Liver (tissue), 9 donors: ENCODE data around the gene MCCD1. TPM values are rescaled to one million over a fixed set of nuclear protein-coding genes. Genes with fewer than 3 reads are reported as not detected.

Source experiments
- DNase-seq: peaks from one replicate; pipeline ENCODE4 v3.0.0-alpha.2; 2017; ENCODE audit warnings: low spot score
- H3K27ac ChIP-seq, 2 donors: one replicate each; pipeline ENCODE4 v1.7.0; 2013; ENCODE audit warnings: inconsistent platforms in 2 of 2, low read length in 2 of 2, control low read depth in 1 of 2, low read depth in 1 of 2, mild to moderate bottlenecking in 1 of 2
- H3K27me3 ChIP-seq, 4 donors: one replicate each; pipeline versions ENCODE4 v1.6.1 to v1.7.0; 2013; ENCODE audit warnings: low read length in 3 of 4, inconsistent platforms in 1 of 4, mild to moderate bottlenecking in 1 of 4, moderate library complexity in 1 of 4; ENCODE audit not compliant: control insufficient read depth in 4 of 4, insufficient read depth in 4 of 4
- H3K36me3 ChIP-seq, 4 donors: one replicate each; pipeline versions ENCODE4 v1.6.1 to v1.7.0; 2013; ENCODE audit warnings: low read length in 3 of 4, mild to moderate bottlenecking in 3 of 4, low read depth in 1 of 4, moderate library complexity in 1 of 4; ENCODE audit not compliant: control insufficient read depth in 4 of 4, insufficient read depth in 3 of 4
- H3K4me1 ChIP-seq, 4 donors: one replicate each; pipeline versions ENCODE4 v1.6.1 to v1.7.0; 2013; ENCODE audit warnings: low read length in 3 of 4, mild to moderate bottlenecking in 3 of 4, moderate library complexity in 1 of 4; ENCODE audit not compliant: control insufficient read depth in 4 of 4, insufficient read depth in 4 of 4
- H3K4me3 ChIP-seq, 3 donors: one replicate each; pipeline versions ENCODE4 v1.6.1 to v1.7.0; 2013; ENCODE audit warnings: low read length in 3 of 3, control low read depth in 1 of 3, low read depth in 1 of 3, mild to moderate bottlenecking in 1 of 3
- H3K9ac ChIP-seq, 2 donors: one replicate each; pipeline ENCODE4 v1.7.0; 2013; ENCODE audit warnings: low read length in 2 of 2, mild to moderate bottlenecking in 2 of 2, moderate library complexity in 2 of 2, control low read depth in 1 of 2, low read depth in 1 of 2
- H3K9me3 ChIP-seq, 4 donors: one replicate each; pipeline versions ENCODE4 v1.6.1 to v1.7.0; 2013; ENCODE audit warnings: low read length in 3 of 4; ENCODE audit not compliant: control insufficient read depth in 4 of 4
- CTCF ChIP-seq: fragments of 150-350 bp; IDR thresholded peaks from 2 replicates; pipeline ENCODE4 v1.5.1; 2017; ENCODE audit warnings: improper control_type of control experiment, low read depth, low read length; ENCODE audit not compliant: missing input control
- EGR1 ChIP-seq, 2 donors: IDR thresholded peaks; 2 replicates each; pipeline ENCODE4 v1.6.1; 2016 to 2018; ENCODE audit warnings: antibody characterized with exemption in 2 of 2, low read depth in 2 of 2
- FOXA1 ChIP-seq: IDR thresholded peaks from 2 replicates; pipeline ENCODE4 v1.6.1; 2016; ENCODE audit warnings: antibody characterized with exemption
- FOXA2 ChIP-seq: IDR thresholded peaks from 2 replicates; pipeline ENCODE4 v1.6.1; 2016; ENCODE audit warnings: antibody characterized with exemption
- GABPA ChIP-seq, 2 donors: IDR thresholded peaks in 1 of 2; conservative IDR thresholded peaks in 1 of 2; 2 replicates each; pipeline ENCODE4 v1.6.1; 2016; ENCODE audit warnings: antibody characterized with exemption in 2 of 2, mild to moderate bottlenecking in 1 of 2, moderate library complexity in 1 of 2
- HNF4A ChIP-seq, 2 donors: conservative IDR thresholded peaks; 2 replicates each; pipeline ENCODE4 v1.6.1; 2016; ENCODE audit warnings: antibody characterized with exemption in 2 of 2, mild to moderate bottlenecking in 2 of 2
- HNF4G ChIP-seq: IDR thresholded peaks from 2 replicates; pipeline ENCODE4 v1.6.1; 2016; ENCODE audit warnings: antibody characterized with exemption
- JUND ChIP-seq, 2 donors: IDR thresholded peaks; 2 replicates each; pipeline ENCODE4 v1.6.1; 2016; ENCODE audit warnings: antibody characterized with exemption in 2 of 2
- MAX ChIP-seq: IDR thresholded peaks from 2 replicates; pipeline ENCODE4 v1.6.1; 2016; ENCODE audit warnings: antibody characterized with exemption
- NR2F2 ChIP-seq: IDR thresholded peaks from 2 replicates; pipeline ENCODE4 v1.6.1; 2016; ENCODE audit warnings: antibody characterized with exemption
- RAD21 ChIP-seq, 2 donors: IDR thresholded peaks; 2 replicates each; pipeline ENCODE4 v1.6.1; 2016; ENCODE audit warnings: antibody characterized with exemption in 2 of 2, mild to moderate bottlenecking in 2 of 2
- REST ChIP-seq: IDR thresholded peaks from 2 replicates; pipeline ENCODE4 v1.6.1; 2016; ENCODE audit warnings: antibody characterized with exemption, mild to moderate bottlenecking
- RXRA ChIP-seq, 2 donors: IDR thresholded peaks; 2 replicates each; pipeline ENCODE4 v1.6.1; 2017 to 2018; ENCODE audit warnings: antibody characterized with exemption in 2 of 2, mild to moderate bottlenecking in 1 of 2
- SP1 ChIP-seq: IDR thresholded peaks from 2 replicates; pipeline ENCODE4 v1.6.1; 2018; ENCODE audit warnings: antibody characterized with exemption, mild to moderate bottlenecking
- TAF1 ChIP-seq: conservative IDR thresholded peaks from 2 replicates; pipeline ENCODE4 v1.6.1; 2016; ENCODE audit warnings: antibody characterized with exemption, mild to moderate bottlenecking
- YY1 ChIP-seq: IDR thresholded peaks from 2 replicates; pipeline ENCODE4 v1.6.1; 2016; ENCODE audit warnings: antibody characterized with exemption, mild to moderate bottlenecking
- ZBTB33 ChIP-seq: IDR thresholded peaks from 2 replicates; pipeline ENCODE4 v1.6.1; 2016; ENCODE audit warnings: antibody characterized with exemption
- WGBS: extraction: QIAGEN DNeasy Blood & Tissue Kit; methylation state at CpG from one replicate; pipeline ENCODE4 v1.1.7; 2013; 5-methylcytosine and 5-hydroxymethylcytosine counted together
- polyA plus RNA-seq, 2 donors: library from polyadenylated mRNA; stranded (reverse) in 1 of 2; unstranded in 1 of 2; fragments of 200-250 nt in 1 of 2; fragments of >200 nt in 1 of 2; fragmentation: Nextera tagmentation in 1 of 2; extraction: Ambion mirVana in 1 of 2; gene quantifications; one replicate each; pipeline versions ENCODE4 v1.2.1 to v1.2.3, GENCODE V29; 2013 to 2015
- total RNA-seq, 2 donors: library from RNA; depleted of rRNA; stranded (reverse); fragments of >200 nt; gene quantifications; one replicate each; pipeline ENCODE4 v1.2.3, GENCODE V29; 2014
- TF ChIP-seq, protein P1 (sequence below): IDR thresholded peaks from 2 replicates; pipeline ENCODE4 v1.6.1; 2016; ENCODE audit warnings: antibody characterized with exemption
- donor health status: healthy.
- donor health status: healthy.
- donor health status: healthy.
- donor health status: healthy.
- donor health status: healthy.

The MCCD1 gene
- total and polyA plus RNA-seq, 4 donors = 0.56 TPM; not detected in 3

- H3K9me3 ChIP-seq = no peaks in the 10 kb centered on the region
- no peak overlapping the region for H3K27ac ChIP-seq
- WGBS = 95% methylated on average over 6 of the region's 6 CpGs
- H3K9ac ChIP-seq = no peak overlapping the region
- TF ChIP-seq JUND (IDR thresholded peaks at IDR 0.05) (no peak), EGR1 (IDR thresholded peaks at IDR 0.05; ENCODE audit: low read depth in 2 of 2) (no peak), CTCF (no peak), GABPA (IDR thresholded peaks at IDR 0.05 in 1 of 2, conservative IDR thresholded peaks at IDR 0.05 in 1 of 2) (no peak), NR2F2 (no peak), YY1 (no peak), FOXA2 (no peak), HNF4G (no peak), HNF4A (conservative IDR thresholded peaks at IDR 0.05) (no peak), SP1 (no peak), TAF1 (no peak), MAX (no peak), REST (no peak), RAD21 (IDR thresholded peaks at IDR 0.05) (no peak), RXRA (IDR thresholded peaks at IDR 0.05) (no peak), FOXA1 (no peak), ZBTB33 (no peak)
- TF ChIP-seq, protein P1, sequence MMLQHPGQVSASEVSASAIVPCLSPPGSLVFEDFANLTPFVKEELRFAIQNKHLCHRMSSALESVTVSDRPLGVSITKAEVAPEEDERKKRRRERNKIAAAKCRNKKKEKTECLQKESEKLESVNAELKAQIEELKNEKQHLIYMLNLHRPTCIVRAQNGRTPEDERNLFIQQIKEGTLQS = no peak
- H3K36me3 ChIP-seq = peaks cover under 1 to 12% (median 9%) of the 10 kb centered on the region in 4 donors
- DNase-seq = no peak
- no peak overlapping the region for H3K4me3 ChIP-seq
- H3K4me1 ChIP-seq = peaks cover 10 to 49% (median 39%) of the 10 kb centered on the region in 4 donors
- H3K27me3 ChIP-seq = no peaks in the 10 kb centered on the region
Observed at GRCh38 chr6:31543639-31544038, 14.9 kb downstream of the MCCD1 start.
